Osteocyte (in vitro differentiated cells): ENCODE measurements around the gene IFT52. TPM values are rescaled to one million over a fixed set of nuclear protein-coding genes. Genes with fewer than 3 reads are reported as not detected.

Experiments used
- DNase-seq: peaks from one replicate; pipeline ENCODE4 v3.0.0; 2021; ENCODE audit warnings: mixed read lengths; ENCODE audit not compliant: unreplicated experiment; ENCODE audit errors: extremely low spot score
- H3K27ac Mint-ChIP-seq: one replicate; pipeline ENCODE4 v1.8.0; 2021; ENCODE audit warnings: mild to moderate bottlenecking, mixed read lengths; ENCODE audit not compliant: unreplicated experiment
- H3K27me3 Mint-ChIP-seq: one replicate; pipeline ENCODE4 v1.8.0; 2021; ENCODE audit warnings: mixed read lengths; ENCODE audit not compliant: unreplicated experiment
- H3K36me3 Mint-ChIP-seq: one replicate; pipeline ENCODE4 v1.8.0; 2021; ENCODE audit warnings: mixed read lengths; ENCODE audit not compliant: unreplicated experiment
- H3K4me1 Mint-ChIP-seq: one replicate; pipeline ENCODE4 v1.8.0; 2021; ENCODE audit warnings: mixed read lengths; ENCODE audit not compliant: unreplicated experiment
- H3K4me3 Mint-ChIP-seq: one replicate; pipeline ENCODE4 v1.8.0; 2021; ENCODE audit warnings: mild to moderate bottlenecking, moderate library complexity, mixed read lengths; ENCODE audit not compliant: unreplicated experiment
- H3K9me3 Mint-ChIP-seq: one replicate; pipeline ENCODE4 v1.8.0; 2021; ENCODE audit warnings: mixed read lengths; ENCODE audit not compliant: unreplicated experiment
- total RNA-seq: library from RNA; stranded (reverse); gene quantifications from 2 replicates; pipeline ENCODE4 v1.2.1, GENCODE V29; 2021
- TF ChIP-seq, protein P1 (sequence below): fragments of 200-600 bp; sonication (generic); IDR thresholded peaks from 2 replicates; pipeline ENCODE4 v1.5.0; 2021; ENCODE audit warnings: antibody characterized with exemption, mild to moderate bottlenecking, moderate library complexity

The IFT52 gene
- total RNA-seq, 1 donor from 2014 or later = 55.3 TPM

DNA sequence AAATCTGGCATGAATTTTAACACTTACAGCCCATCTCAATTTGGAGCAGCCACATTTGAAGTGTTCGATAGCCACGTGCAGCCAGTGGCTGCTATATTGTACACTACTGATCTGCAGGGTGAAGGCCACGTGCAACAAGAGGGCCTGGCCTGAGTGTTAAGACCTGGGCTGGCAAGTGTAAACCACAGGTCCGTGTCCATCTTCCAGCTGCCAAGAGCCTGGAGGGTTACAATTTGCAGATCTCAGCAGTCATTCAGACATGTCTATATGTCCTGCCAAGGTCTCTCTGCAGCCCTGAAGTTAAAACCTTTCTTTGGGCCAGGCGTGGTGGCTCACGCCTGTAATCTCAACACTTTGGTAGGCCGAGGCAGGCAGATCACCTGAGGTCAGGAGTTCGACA is 17.8 kb upstream of the IFT52 start:
- no peak overlapping the region for H3K27ac Mint-ChIP-seq
- H3K36me3 Mint-ChIP-seq = no peaks in the 10 kb centered on the region
- H3K9me3 Mint-ChIP-seq = no peaks in the 10 kb centered on the region
- no peaks in the 10 kb centered on the region for H3K4me1 Mint-ChIP-seq
- TF ChIP-seq, protein P1, sequence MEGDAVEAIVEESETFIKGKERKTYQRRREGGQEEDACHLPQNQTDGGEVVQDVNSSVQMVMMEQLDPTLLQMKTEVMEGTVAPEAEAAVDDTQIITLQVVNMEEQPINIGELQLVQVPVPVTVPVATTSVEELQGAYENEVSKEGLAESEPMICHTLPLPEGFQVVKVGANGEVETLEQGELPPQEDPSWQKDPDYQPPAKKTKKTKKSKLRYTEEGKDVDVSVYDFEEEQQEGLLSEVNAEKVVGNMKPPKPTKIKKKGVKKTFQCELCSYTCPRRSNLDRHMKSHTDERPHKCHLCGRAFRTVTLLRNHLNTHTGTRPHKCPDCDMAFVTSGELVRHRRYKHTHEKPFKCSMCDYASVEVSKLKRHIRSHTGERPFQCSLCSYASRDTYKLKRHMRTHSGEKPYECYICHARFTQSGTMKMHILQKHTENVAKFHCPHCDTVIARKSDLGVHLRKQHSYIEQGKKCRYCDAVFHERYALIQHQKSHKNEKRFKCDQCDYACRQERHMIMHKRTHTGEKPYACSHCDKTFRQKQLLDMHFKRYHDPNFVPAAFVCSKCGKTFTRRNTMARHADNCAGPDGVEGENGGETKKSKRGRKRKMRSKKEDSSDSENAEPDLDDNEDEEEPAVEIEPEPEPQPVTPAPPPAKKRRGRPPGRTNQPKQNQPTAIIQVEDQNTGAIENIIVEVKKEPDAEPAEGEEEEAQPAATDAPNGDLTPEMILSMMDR = no peak
- H3K27me3 Mint-ChIP-seq = peaks cover 4% of the 10 kb centered on the region
- no peak overlapping the region for H3K4me3 Mint-ChIP-seq
- DNase-seq = no peak

DNA sequence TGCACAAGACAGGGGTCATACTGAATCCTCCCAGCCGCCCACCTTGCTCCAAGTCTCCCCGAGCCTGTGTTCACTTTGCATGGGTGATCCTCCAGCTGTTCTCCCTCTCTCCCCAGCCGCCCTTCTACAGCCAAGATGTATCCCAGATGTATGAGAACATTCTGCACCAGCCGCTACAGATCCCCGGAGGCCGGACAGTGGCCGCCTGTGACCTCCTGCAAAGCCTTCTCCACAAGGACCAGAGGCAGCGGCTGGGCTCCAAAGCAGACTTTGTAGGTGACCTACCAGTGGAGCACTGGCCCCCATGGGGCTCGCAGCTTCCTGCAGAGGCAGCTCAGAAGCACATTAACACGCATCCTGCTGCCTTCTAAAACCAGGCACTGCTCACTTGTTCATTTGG is 14.6 kb upstream of the IFT52 start:
- no peak for DNase-seq
- Mint-ChIP-seq H3K9me3 (no peaks in the 10 kb centered on the region), H3K4me3 (no peak overlapping the region), H3K27me3 (peaks cover 8% of the 10 kb centered on the region), H3K4me1 (no peaks in the 10 kb centered on the region), H3K36me3 (no peaks in the 10 kb centered on the region), H3K27ac (no peak overlapping the region)
- TF ChIP-seq, protein P1 = no peak

DNA sequence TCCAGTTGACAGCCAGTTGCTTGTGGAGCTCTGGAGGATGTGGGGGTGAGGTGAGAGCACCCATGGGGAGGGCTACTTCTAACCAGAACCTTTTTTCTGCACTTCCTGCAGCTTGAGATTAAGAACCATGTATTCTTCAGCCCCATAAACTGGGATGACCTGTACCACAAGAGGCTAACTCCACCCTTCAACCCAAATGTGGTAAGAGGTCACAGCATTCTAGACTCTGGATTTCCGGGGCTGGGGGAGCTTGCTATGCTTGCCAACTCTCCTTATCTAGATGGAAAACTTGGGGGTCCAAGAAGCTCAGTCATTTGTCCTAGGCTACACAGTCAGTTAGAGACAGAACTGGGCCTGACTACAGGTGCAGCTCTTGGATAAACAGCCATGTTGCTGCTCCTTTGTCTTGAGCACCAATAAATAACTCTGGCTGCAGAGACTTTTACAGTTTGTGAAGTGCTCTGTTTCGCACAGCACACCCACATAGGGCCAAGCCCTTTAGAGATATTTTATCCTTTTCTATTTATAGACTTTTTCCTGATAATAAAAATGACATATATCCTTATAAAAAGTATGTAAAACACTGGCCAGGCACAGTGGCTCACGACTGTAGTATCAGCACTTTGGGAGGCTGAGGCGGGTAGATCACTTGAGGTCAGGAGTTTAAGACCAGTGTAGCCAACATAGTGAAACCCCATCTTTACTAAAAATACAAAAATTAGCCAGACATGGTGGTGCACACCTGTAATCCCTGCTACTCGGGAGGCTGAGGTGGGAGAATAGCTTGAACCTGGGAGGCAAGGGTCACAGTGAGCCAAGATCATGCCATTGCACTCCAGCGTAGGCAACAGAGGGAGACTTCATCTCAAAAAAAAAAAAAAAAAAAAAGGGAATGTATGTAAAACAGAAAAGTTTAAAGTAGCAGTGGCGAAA is 10.6 kb upstream of the IFT52 start:
- Mint-ChIP-seq H3K36me3 (no peaks in the 10 kb centered on the region), H3K4me3 (no peak overlapping the region), H3K4me1 (peaks cover 23% of the 10 kb centered on the region), H3K27ac (no peak overlapping the region), H3K9me3 (no peaks in the 10 kb centered on the region), H3K27me3 (peaks cover 8% of the 10 kb centered on the region)
- DNase-seq = no peak
- TF ChIP-seq, protein P1 = no peak

DNA sequence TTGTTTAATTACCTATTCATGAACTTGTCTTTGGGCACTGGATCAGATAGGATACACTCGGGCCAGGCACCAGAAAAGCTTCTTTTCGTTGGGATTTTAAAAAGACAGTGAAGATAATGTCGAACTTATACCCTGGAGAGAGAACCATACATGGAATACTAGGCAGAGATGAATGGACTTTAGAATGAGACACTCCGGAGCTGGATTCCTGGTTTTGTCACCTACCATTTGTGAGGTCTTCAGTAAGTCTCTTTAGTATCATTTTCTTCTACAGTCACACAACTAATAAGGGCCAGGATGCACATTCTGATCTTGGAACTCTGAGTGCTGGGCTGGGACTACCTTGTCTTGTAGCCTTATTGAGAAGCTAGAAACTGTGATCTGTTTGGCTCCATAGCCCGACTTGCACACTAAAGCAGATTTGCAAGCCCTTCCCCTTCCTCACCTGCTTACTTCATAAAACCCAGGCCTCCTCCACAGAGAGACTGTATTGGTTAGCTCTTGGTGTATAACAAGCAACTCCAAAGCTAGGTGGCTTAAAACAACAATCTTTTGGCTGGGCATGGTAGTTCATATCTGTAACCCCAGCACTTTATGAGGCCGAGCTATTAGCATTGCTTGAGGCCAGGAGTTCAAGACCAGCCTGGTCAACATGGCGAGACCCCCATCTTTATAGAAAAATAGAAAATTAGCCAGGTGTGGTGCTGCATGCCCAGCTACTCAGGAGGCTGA is 7.4 kb upstream of the IFT52 start:
- H3K27me3 Mint-ChIP-seq = peaks cover 3% of the 10 kb centered on the region
- peaks cover 26% of the 10 kb centered on the region for H3K4me1 Mint-ChIP-seq
- no peaks in the 10 kb centered on the region for H3K36me3 Mint-ChIP-seq
- H3K27ac Mint-ChIP-seq = peak overlapping the region; percentile 69
- no peak overlapping the region for H3K4me3 Mint-ChIP-seq
- DNase-seq = no peak
- TF ChIP-seq, protein P1 = no peak
- no peaks in the 10 kb centered on the region for H3K9me3 Mint-ChIP-seq

DNA sequence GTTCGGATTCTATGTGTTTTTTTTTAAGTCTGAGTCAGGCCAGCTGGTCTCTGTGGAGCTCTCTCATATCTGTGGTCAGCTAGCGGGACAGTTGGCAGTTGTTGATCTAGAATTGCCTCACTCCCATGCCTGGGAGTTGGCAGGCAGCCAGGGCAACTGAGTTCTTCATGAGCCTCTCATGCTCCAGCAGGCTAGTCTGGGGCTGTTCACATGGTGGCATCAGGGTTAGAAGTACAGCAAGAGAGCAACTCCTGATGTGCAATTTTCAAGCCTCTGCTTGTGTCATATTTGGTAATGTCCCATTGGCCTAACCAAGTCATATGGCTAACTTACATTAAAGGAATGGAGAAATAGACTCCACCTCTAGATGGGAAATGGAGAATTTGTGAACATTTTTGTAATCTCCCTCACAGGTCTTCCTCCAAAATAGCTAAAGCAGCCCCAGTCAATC is 6.7 kb upstream of the IFT52 start:
- TF ChIP-seq, protein P1 = no peak
- H3K9me3 Mint-ChIP-seq = no peaks in the 10 kb centered on the region
- peaks cover 26% of the 10 kb centered on the region for H3K4me1 Mint-ChIP-seq
- DNase-seq = peak; percentile 96
- no peaks in the 10 kb centered on the region for H3K36me3 Mint-ChIP-seq
- no peak overlapping the region for H3K4me3 Mint-ChIP-seq
- peaks cover 2% of the 10 kb centered on the region for H3K27me3 Mint-ChIP-seq
- peak overlapping the region; percentile 69 for H3K27ac Mint-ChIP-seq
